WTC11 (cell line): ENCODE measurements around the gene BSN. TPM values are rescaled to one million over a fixed set of nuclear protein-coding genes. Genes with fewer than 3 reads are reported as not detected.

Experiments used
- ATAC-seq: fragments of 200-7000 bp; cut with Tn5 transposase; 2 replicates; pipeline ENCODE4 v1.10.0; 2021; ENCODE audit warnings: mild to moderate bottlenecking, moderate library complexity
- CTCF ChIA-PET: fragments of 300-600 bp; sonication (Branson Sonifier 250); formaldehyde crosslinking; loops from one replicate; lab custom pipeline; 2021; ENCODE audit warnings: antibody characterized with exemption; lab: Charles Lee
- POLR2A ChIA-PET: fragments of 350-600 bp; sonication (Branson Sonifier 250); formaldehyde crosslinking; loops from one replicate; lab custom pipeline; 2021; ENCODE audit warnings: antibody characterized with exemption; lab: Charles Lee
- DNase-seq: peaks from one replicate; pipeline ENCODE4 v3.0.0; 2021; ENCODE audit warnings: low spot score
- H3K27ac Mint-ChIP-seq: 2 replicates; pipeline ENCODE4 v1.8.0; 2021; ENCODE audit warnings: mixed read lengths
- H3K27me3 Mint-ChIP-seq: 2 replicates; pipeline ENCODE4 v1.8.0; 2021; ENCODE audit warnings: low read depth, mild to moderate bottlenecking, moderate library complexity, mixed read lengths
- H3K36me3 Mint-ChIP-seq: 2 replicates; pipeline ENCODE4 v1.8.0; 2021; ENCODE audit warnings: mixed read lengths
- H3K4me1 Mint-ChIP-seq: 2 replicates; pipeline ENCODE4 v1.8.0; 2022; ENCODE audit warnings: mixed read lengths
- H3K4me3 Mint-ChIP-seq: 2 replicates; pipeline ENCODE4 v1.8.0; 2021; ENCODE audit warnings: mild to moderate bottlenecking, moderate library complexity, mixed read lengths
- H3K9me3 Mint-ChIP-seq: 2 replicates; pipeline ENCODE4 v1.8.0; 2021; ENCODE audit warnings: mixed read lengths
- E2F4 ChIP-seq: sonication (generic); formaldehyde crosslinking; IDR thresholded peaks from 2 replicates; pipeline ENCODE4 v1.8.1; 2022; ENCODE audit warnings: low read depth, mild to moderate bottlenecking, moderate library complexity, missing genetic modification reagents, borderline replicate concordance
- GABPB1 ChIP-seq: sonication (generic); formaldehyde crosslinking; IDR thresholded peaks from 2 replicates; pipeline ENCODE4 v1.8.1; 2023; ENCODE audit warnings: mild to moderate bottlenecking, missing genetic modification reagents
- HMGA2 ChIP-seq: fragments of 250-450 bp; sonication (Bioruptor Pico); IDR thresholded peaks from 2 replicates; pipeline ENCODE4 v1.4.0; 2021; ENCODE audit warnings: mild to moderate bottlenecking, moderate library complexity
- NFE2L1 ChIP-seq: sonication (generic); formaldehyde crosslinking; IDR thresholded peaks from 2 replicates; pipeline ENCODE4 v1.8.1; 2023; ENCODE audit warnings: missing genetic modification reagents
- NR2C2 ChIP-seq: sonication (generic); formaldehyde crosslinking; IDR thresholded peaks from 2 replicates; pipeline ENCODE4 v1.8.0; 2022; ENCODE audit warnings: mild to moderate bottlenecking, missing genetic modification reagents
- PRRX2 ChIP-seq: fragments of 250-450 bp; sonication (Bioruptor Pico); IDR thresholded peaks from 2 replicates; pipeline ENCODE4 v1.8.0; 2021; ENCODE audit warnings: mild to moderate bottlenecking
- RELA ChIP-seq: sonication (generic); formaldehyde crosslinking; IDR thresholded peaks from 2 replicates; pipeline ENCODE4 v1.8.1; 2022; ENCODE audit warnings: missing genetic modification reagents, mild to moderate bottlenecking, borderline replicate concordance
- TCF7 ChIP-seq: sonication (generic); formaldehyde crosslinking; IDR thresholded peaks from 2 replicates; pipeline ENCODE4 v1.8.0; 2022; ENCODE audit warnings: mild to moderate bottlenecking, low read depth, missing genetic modification reagents, moderate library complexity
- ZNF138 ChIP-seq: sonication (generic); formaldehyde crosslinking; conservative IDR thresholded peaks from 2 replicates; pipeline ENCODE4 v1.8.1; 2022; ENCODE audit warnings: mild to moderate bottlenecking, moderate library complexity, missing genetic modification reagents
- ZNF671 ChIP-seq: fragments of 250-450 bp; sonication (Bioruptor Pico); IDR thresholded peaks from 2 replicates; pipeline ENCODE4 v1.8.0; 2021; ENCODE audit warnings: mild to moderate bottlenecking
- total RNA-seq: library from RNA; stranded (reverse); gene quantifications from 3 replicates; pipeline ENCODE4 v1.2.3, GENCODE V29; 2021
- TF ChIP-seq, protein P1 (sequence below): sonication (generic); formaldehyde crosslinking; conservative IDR thresholded peaks from 2 replicates; pipeline ENCODE4 v1.8.1; 2023; ENCODE audit warnings: mild to moderate bottlenecking, low read depth, missing genetic modification reagents, moderate library complexity
- TF ChIP-seq, protein P2 (sequence below): fragments of 250-450 bp; sonication (Bioruptor Pico); IDR thresholded peaks from 2 replicates; pipeline ENCODE4 v1.9.0; 2021; ENCODE audit warnings: mild to moderate bottlenecking, borderline replicate concordance
- TF ChIP-seq, protein P3 (sequence below): sonication (generic); formaldehyde crosslinking; IDR thresholded peaks from 2 replicates; pipeline ENCODE4 v1.8.1; 2023; ENCODE audit warnings: mild to moderate bottlenecking, missing genetic modification reagents, borderline replicate concordance
- TF ChIP-seq, protein P4 (sequence below): sonication (generic); formaldehyde crosslinking; IDR thresholded peaks from 2 replicates; pipeline ENCODE4 v1.8.0; 2023; ENCODE audit warnings: mild to moderate bottlenecking, missing genetic modification reagents

Gene BSN
- total RNA-seq, 1 experiment from 2014 or later: 2.8 TPM

DNA sequence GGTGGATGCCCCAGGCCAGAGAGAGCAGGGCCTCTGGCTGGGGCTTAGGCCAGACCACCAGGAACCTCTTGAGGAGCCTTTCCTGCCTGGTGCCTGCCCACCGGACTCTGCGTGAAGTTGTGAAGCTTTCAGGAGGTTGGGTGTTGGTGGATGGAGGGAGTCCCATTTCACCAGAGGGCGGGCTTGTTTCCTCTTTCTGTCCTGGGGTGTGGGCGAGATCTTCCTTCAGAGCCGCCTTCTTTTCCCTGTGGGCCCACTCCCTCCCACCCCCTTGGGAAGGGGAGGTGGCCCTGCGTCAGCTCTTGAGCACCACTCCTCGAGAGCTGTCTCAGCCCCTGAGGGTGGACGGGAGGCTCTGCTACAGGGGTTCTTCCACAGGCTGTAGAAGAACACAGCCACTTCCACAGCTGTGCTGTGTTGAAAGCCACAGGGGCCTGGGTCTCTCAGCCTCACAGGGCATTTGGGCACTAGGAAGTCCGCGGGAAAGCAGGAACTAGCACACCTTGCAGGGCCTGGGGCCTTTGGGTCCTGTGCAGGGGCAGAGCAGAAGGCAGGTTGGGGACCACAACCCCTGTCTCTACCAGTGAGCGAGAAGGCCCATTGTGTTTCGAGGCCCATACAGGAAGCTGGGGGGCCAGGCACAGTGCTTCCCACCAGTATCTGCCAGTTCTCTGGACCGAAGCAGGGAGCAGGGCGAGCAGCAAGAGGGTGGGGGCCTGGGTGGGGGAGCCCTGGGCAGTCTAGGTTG is 163.1 kb downstream of the BSN start (continued):
- TF ChIP-seq, protein P1, sequence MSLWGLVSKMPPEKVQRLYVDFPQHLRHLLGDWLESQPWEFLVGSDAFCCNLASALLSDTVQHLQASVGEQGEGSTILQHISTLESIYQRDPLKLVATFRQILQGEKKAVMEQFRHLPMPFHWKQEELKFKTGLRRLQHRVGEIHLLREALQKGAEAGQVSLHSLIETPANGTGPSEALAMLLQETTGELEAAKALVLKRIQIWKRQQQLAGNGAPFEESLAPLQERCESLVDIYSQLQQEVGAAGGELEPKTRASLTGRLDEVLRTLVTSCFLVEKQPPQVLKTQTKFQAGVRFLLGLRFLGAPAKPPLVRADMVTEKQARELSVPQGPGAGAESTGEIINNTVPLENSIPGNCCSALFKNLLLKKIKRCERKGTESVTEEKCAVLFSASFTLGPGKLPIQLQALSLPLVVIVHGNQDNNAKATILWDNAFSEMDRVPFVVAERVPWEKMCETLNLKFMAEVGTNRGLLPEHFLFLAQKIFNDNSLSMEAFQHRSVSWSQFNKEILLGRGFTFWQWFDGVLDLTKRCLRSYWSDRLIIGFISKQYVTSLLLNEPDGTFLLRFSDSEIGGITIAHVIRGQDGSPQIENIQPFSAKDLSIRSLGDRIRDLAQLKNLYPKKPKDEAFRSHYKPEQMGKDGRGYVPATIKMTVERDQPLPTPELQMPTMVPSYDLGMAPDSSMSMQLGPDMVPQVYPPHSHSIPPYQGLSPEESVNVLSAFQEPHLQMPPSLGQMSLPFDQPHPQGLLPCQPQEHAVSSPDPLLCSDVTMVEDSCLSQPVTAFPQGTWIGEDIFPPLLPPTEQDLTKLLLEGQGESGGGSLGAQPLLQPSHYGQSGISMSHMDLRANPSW (CRISPR knock-in tag): no peak

- H3K36me3 Mint-ChIP-seq: peaks cover 12% of the 10 kb centered on the region
- peak overlapping the region; percentile 92 for H3K4me3 Mint-ChIP-seq
- ChIA-PET POLR2A (interaction anchor here (0.5 to 2.0 kb wide), 6 partner anchors 15 to 1463 kb away, joined by 3 to 7 read pairs (median 6); partner anchors contain the start of gene IP6K1), CTCF (interaction anchor here (0.8 to 4.4 kb wide), 21 partner anchors 11 to 378 kb away, joined by 3 to 45 read pairs (median 5); partner anchors contain the start of genes CAMKV, INKA1, IP6K1 and USP4)
- H3K27ac Mint-ChIP-seq: peak overlapping the region; percentile 92
- H3K4me1 Mint-ChIP-seq: peaks cover 11% of the 10 kb centered on the region
- H3K27me3 Mint-ChIP-seq: no peaks in the 10 kb centered on the region
- no peaks in the 10 kb centered on the region for H3K9me3 Mint-ChIP-seq
- no peak for DNase-seq
- TF ChIP-seq NR2C2 (CRISPR knock-in tag) (no peak), TCF7 (CRISPR knock-in tag) (0 out of 2 replicates have a peak, but pooled peaks have one; percentile 52), E2F4 (CRISPR knock-in tag) (0 out of 2 replicates have a peak, but pooled peaks have one; percentile 25), PRRX2 (no peak), RELA (no peak), HMGA2 (CRISPR knock-in tag) (no peak), GABPB1 (CRISPR knock-in tag) (no peak), ZNF671 (0 out of 2 replicates have a peak, but pooled peaks have one; percentile 39), NFE2L1 (CRISPR knock-in tag) (no peak), ZNF138 (CRISPR knock-in tag) (no peak)
- TF ChIP-seq, protein P2, sequence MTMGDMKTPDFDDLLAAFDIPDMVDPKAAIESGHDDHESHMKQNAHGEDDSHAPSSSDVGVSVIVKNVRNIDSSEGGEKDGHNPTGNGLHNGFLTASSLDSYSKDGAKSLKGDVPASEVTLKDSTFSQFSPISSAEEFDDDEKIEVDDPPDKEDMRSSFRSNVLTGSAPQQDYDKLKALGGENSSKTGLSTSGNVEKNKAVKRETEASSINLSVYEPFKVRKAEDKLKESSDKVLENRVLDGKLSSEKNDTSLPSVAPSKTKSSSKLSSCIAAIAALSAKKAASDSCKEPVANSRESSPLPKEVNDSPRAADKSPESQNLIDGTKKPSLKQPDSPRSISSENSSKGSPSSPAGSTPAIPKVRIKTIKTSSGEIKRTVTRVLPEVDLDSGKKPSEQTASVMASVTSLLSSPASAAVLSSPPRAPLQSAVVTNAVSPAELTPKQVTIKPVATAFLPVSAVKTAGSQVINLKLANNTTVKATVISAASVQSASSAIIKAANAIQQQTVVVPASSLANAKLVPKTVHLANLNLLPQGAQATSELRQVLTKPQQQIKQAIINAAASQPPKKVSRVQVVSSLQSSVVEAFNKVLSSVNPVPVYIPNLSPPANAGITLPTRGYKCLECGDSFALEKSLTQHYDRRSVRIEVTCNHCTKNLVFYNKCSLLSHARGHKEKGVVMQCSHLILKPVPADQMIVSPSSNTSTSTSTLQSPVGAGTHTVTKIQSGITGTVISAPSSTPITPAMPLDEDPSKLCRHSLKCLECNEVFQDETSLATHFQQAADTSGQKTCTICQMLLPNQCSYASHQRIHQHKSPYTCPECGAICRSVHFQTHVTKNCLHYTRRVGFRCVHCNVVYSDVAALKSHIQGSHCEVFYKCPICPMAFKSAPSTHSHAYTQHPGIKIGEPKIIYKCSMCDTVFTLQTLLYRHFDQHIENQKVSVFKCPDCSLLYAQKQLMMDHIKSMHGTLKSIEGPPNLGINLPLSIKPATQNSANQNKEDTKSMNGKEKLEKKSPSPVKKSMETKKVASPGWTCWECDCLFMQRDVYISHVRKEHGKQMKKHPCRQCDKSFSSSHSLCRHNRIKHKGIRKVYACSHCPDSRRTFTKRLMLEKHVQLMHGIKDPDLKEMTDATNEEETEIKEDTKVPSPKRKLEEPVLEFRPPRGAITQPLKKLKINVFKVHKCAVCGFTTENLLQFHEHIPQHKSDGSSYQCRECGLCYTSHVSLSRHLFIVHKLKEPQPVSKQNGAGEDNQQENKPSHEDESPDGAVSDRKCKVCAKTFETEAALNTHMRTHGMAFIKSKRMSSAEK: no peak
- TF ChIP-seq, protein P3, sequence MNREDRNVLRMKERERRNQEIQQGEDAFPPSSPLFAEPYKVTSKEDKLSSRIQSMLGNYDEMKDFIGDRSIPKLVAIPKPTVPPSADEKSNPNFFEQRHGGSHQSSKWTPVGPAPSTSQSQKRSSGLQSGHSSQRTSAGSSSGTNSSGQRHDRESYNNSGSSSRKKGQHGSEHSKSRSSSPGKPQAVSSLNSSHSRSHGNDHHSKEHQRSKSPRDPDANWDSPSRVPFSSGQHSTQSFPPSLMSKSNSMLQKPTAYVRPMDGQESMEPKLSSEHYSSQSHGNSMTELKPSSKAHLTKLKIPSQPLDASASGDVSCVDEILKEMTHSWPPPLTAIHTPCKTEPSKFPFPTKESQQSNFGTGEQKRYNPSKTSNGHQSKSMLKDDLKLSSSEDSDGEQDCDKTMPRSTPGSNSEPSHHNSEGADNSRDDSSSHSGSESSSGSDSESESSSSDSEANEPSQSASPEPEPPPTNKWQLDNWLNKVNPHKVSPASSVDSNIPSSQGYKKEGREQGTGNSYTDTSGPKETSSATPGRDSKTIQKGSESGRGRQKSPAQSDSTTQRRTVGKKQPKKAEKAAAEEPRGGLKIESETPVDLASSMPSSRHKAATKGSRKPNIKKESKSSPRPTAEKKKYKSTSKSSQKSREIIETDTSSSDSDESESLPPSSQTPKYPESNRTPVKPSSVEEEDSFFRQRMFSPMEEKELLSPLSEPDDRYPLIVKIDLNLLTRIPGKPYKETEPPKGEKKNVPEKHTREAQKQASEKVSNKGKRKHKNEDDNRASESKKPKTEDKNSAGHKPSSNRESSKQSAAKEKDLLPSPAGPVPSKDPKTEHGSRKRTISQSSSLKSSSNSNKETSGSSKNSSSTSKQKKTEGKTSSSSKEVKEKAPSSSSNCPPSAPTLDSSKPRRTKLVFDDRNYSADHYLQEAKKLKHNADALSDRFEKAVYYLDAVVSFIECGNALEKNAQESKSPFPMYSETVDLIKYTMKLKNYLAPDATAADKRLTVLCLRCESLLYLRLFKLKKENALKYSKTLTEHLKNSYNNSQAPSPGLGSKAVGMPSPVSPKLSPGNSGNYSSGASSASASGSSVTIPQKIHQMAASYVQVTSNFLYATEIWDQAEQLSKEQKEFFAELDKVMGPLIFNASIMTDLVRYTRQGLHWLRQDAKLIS (CRISPR knock-in tag): peak; percentile 4; the same call in 1 of the 2 replicates
- TF ChIP-seq, protein P4, sequence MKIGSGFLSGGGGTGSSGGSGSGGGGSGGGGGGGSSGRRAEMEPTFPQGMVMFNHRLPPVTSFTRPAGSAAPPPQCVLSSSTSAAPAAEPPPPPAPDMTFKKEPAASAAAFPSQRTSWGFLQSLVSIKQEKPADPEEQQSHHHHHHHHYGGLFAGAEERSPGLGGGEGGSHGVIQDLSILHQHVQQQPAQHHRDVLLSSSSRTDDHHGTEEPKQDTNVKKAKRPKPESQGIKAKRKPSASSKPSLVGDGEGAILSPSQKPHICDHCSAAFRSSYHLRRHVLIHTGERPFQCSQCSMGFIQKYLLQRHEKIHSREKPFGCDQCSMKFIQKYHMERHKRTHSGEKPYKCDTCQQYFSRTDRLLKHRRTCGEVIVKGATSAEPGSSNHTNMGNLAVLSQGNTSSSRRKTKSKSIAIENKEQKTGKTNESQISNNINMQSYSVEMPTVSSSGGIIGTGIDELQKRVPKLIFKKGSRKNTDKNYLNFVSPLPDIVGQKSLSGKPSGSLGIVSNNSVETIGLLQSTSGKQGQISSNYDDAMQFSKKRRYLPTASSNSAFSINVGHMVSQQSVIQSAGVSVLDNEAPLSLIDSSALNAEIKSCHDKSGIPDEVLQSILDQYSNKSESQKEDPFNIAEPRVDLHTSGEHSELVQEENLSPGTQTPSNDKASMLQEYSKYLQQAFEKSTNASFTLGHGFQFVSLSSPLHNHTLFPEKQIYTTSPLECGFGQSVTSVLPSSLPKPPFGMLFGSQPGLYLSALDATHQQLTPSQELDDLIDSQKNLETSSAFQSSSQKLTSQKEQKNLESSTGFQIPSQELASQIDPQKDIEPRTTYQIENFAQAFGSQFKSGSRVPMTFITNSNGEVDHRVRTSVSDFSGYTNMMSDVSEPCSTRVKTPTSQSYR: no peak
- ATAC-seq: no peak
These were observed 163.9 kb downstream of the BSN start for GRCh38 chr3:49717959-49718857.
